IPS-18c (cell line): ENCODE measurements around the gene SH3RF1.
A peak's percentile ranks its signal among the peaks of the same experiment; 100 is the strongest.
"Not testable (repeated sequence)": the region's sequence is repeated elsewhere in the genome, so short reads cannot be mapped to it uniquely, and the experiment has no call there.

Source experiments
- H3K4me3 ChIP-seq: 2 replicates; pipeline ENCODE4 v1.7.0; 2013; ENCODE audit warnings: low read depth, mild to moderate bottlenecking, low read length, moderate library complexity; ENCODE audit not compliant: insufficient read depth
- H3K9me3 ChIP-seq: one replicate; pipeline ENCODE4 v1.6.1; 2013; ENCODE audit warnings: mild to moderate bottlenecking, low read length, moderate library complexity; ENCODE audit not compliant: control insufficient read depth, insufficient read depth

The SH3RF1 gene

GRCh38 chr4:169270810-169271691 is at the start of gene SH3RF1:
Gene SH3RF1 (minus strand): TSS chr4:169270956. CDS start chr4:169269212, 1,744 bp downstream.
- Histone ChIP-seq H3K4me3 (peak within 1 kb of the TSS; percentile 94), H3K9me3 (no peaks in the 10 kb centered on the region)

DNA sequence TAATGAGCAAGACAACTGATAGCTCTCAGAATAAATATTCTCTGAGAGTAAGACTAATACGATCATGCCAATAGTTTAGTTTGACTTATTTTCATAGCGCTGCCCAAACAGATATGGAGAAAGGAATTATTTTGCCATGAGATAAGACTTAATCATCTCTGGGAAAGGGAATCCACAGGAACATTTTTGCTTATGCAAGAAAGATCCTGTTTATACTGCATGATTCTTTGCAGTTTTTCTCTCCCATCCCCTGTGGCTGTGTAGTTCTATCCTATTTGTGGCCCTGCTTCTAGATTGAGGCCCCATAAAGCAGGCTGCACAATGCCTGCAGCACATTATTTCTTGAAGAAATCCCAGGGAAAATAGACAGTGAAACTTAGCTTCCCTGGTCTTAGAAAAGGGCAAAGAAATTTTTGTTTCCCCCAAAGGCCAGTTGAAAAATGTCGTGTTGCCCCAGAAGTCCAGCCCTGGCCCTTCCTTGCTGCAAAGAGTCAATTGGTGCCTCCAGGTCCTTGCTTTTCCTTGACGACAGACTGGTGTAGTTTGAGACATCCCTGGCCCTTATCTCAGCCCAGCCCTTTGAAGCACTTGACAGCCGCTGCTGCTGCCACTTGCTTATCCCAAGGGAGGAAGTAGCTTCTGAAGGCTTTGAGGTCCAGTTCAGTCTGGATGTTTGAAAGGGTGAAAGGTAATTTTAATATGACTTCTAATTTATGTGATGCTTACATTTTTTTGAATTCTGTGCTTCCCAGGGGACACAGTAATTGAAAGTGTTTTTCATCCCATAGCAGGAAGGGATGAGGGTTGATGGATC is 45.0 kb upstream of the SH3RF1 start:
- Histone ChIP-seq H3K9me3 (no peaks in the 10 kb centered on the region), H3K4me3 (no peak overlapping the region)

DNA sequence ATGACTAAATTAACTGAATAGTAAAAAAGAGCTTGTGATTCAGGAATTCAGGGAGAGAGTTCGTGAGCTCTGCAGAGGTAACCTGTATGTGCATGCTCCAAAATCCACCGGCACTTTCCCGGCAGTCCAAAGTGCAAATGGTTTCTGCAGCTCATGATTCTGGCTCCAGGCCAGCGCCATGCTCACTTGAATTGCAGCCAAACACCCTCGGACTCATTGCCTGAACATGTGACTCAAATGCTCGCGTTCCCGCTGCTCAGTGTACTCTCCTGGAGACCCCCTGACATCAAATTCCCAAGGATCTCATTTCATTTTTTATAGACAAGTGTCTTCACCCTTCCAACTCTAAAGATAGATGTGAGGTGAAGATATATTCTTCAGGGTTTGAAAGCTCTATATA is 44.1 kb upstream of the SH3RF1 start:
- no peaks in the 10 kb centered on the region for H3K9me3 ChIP-seq
- H3K4me3 ChIP-seq = no peak overlapping the region

GRCh38 chr4:169313732-169314131 is 43.0 kb upstream of the SH3RF1 start:
- no peaks in the 10 kb centered on the region for H3K9me3 ChIP-seq
- H3K4me3 ChIP-seq = no peak overlapping the region

DNA sequence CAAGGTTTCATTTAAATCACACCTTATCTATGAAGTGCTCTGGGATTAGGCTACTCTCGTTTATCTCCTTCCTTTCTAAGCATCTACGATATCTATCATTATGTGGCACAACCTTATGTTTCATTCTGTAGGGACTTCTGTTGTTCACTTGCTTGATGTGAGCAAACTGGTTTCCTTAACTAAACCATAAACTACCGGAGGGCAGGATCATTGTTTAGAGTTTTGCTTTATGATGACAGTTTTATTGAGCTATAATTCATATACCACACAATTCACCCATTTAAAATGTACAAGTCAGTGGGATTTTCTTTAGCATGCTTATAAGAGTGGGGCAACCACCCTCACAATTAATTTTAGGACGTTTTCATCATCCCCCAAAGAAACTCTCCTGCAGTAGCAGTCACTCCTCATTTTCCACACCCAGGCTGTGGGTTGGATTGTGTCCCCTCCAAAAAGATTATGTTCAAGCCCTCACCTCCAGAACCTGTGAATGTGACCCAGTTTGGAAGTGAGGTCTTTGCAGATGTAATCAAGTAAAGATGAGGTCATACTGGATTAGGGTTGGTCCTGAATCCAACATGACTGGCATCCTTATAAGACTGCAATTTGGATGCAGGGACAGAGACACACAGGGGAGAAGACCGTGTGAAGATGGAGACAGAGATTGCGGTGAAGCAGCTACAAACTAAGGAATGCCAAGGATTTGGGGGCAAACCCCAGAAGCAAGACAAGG is 42.1 kb upstream of the SH3RF1 start:
- no peak overlapping the region for H3K4me3 ChIP-seq
- no peaks in the 10 kb centered on the region for H3K9me3 ChIP-seq

DNA sequence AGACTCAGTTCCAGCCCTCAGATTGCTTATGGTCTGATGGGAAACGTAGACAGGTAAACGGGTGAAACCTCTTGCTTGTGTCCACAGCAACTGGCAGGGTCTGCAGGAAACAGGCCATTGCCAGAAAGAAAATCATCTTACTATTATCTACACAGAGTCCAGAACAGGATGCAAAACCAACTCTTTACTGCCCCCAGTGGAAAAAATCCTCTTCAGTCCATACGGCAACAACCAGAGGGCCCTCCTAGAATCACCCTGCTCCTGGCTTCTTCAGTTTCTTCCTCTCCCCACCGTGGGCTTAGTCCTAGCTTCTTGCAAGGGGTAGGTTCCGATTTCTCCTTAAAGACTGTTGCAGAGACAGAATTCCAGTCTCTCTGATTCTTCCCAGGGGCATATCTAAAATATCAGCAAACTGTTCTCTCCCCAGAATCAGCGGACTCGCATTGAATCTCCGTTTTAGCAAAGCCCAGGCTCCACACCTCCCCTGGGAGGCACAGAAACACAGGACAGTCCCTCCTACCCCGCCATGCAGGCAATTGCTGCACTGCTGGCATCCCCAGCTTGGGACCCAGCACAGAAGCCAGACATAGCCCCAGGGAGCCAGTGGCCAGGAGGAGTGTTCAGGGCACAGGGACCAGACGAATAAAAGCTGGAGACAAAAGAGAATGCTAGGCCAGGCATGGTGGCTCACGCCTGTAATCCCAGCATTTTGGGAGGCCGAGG is 41.0 kb upstream of the SH3RF1 start:
- no peaks in the 10 kb centered on the region for H3K9me3 ChIP-seq
- no peak overlapping the region for H3K4me3 ChIP-seq

- no peak overlapping the region for H3K4me3 ChIP-seq
- H3K9me3 ChIP-seq = no peaks in the 10 kb centered on the region
These were observed 38.7 kb upstream of the SH3RF1 start for GRCh38 chr4:169309326-169309967.

GRCh38 chr4:169307576-169307975 is 36.8 kb upstream of the SH3RF1 start:
- H3K4me3 ChIP-seq = no peak overlapping the region
- no peaks in the 10 kb centered on the region for H3K9me3 ChIP-seq

GRCh38 chr4:169305651-169306050 is 34.9 kb upstream of the SH3RF1 start:
- H3K4me3 ChIP-seq = no peak overlapping the region

DNA sequence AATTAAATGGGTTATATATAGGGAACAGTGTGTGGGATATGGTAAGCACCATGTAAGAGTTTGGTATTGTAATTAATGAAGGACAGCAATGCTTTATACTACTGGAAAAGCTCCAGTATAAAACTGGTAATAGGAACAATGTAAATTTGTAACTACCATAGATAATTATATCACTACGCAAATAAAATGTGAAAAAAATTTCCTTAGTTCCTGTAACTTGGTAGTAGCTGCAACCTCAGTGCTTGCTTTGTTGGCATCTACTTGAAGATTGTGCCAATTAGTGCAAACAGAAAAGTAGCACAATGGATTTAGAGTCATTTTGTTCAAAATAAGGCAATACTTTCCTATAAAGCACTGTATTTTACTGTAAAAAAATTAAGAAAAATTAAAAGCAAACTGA is 34.4 kb upstream of the SH3RF1 start:
- no peak overlapping the region for H3K4me3 ChIP-seq
- no peaks in the 10 kb centered on the region for H3K9me3 ChIP-seq

More at GRCh38 chr4:169305651-169306050, 34.9 kb upstream of the SH3RF1 start:
- no peaks in the 10 kb centered on the region for H3K9me3 ChIP-seq

DNA sequence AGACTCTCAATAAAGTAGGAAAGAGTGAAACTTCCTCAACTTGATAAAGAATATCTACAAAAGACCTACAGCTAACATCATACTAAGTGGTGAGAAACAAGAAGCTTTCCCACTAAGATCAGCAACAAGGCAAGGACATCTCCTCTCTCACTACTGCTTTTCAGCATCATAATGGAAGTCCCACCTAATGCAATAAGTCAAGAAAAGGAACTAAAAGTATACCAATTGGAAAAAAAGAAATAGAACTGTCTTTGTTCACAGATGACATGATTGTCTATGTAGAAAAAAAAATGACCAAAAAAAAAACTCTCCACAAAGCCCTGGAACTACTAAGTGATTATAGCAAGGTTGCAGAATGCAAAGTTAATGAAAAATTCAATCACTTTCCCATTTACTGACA is 25.1 kb upstream of the SH3RF1 start:
- H3K9me3 ChIP-seq = peaks cover 5% of the 10 kb centered on the region

GRCh38 chr4:169293343-169294176 is 22.8 kb upstream of the SH3RF1 start:
- H3K4me3 ChIP-seq = no peak overlapping the region

More for the DNA sequence above, 25.1 kb upstream of the SH3RF1 start:
- no peak overlapping the region for H3K4me3 ChIP-seq

GRCh38 chr4:169287983-169288382 is 17.2 kb upstream of the SH3RF1 start:
- not testable (repeated sequence) for H3K4me3 ChIP-seq

More at GRCh38 chr4:169293343-169294176, 22.8 kb upstream of the SH3RF1 start:
- H3K9me3 ChIP-seq = peaks cover 5% of the 10 kb centered on the region

GRCh38 chr4:169286562-169287301 is 16.0 kb upstream of the SH3RF1 start:
- Histone ChIP-seq H3K4me3 (no peak overlapping the region), H3K9me3 (no peaks in the 10 kb centered on the region)

More at GRCh38 chr4:169287983-169288382, 17.2 kb upstream of the SH3RF1 start:
- H3K9me3 ChIP-seq = not testable (repeated sequence)

DNA sequence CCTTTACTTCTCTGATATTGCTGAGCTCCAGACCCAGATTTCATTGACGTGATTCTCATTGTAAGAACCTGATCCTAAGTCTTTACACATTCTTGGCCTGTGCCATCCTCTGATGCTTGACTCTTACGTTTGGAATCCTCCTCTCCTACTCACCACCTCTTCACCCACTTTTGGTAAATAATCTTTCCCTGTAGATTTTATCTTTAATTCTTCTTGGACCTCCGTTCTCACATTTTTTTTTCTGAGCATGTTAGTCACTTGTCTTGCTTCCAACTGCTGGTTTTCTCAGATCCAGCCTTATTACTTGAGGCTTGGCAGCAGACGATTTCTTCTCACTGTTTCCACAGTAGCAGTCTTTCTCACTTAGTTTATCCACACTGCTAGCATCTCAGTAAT is 12.4 kb upstream of the SH3RF1 start:
- Histone ChIP-seq H3K9me3 (no peaks in the 10 kb centered on the region), H3K4me3 (no peak overlapping the region)
